NCI-H2081 (cell line): Measurements from ENCODE around the gene CACNG7.

ENCODE experiments used
- DNase-seq, 2 experiments: peaks; one replicate each; lab custom pipeline; 2025; lab: John Stamatoyannopoulos, UW

The CACNG7 gene

GRCh38 chr19:53878776-53879139 is 30.3 kb upstream of the CACNG7 start:
- no peak for DNase-seq

DNA sequence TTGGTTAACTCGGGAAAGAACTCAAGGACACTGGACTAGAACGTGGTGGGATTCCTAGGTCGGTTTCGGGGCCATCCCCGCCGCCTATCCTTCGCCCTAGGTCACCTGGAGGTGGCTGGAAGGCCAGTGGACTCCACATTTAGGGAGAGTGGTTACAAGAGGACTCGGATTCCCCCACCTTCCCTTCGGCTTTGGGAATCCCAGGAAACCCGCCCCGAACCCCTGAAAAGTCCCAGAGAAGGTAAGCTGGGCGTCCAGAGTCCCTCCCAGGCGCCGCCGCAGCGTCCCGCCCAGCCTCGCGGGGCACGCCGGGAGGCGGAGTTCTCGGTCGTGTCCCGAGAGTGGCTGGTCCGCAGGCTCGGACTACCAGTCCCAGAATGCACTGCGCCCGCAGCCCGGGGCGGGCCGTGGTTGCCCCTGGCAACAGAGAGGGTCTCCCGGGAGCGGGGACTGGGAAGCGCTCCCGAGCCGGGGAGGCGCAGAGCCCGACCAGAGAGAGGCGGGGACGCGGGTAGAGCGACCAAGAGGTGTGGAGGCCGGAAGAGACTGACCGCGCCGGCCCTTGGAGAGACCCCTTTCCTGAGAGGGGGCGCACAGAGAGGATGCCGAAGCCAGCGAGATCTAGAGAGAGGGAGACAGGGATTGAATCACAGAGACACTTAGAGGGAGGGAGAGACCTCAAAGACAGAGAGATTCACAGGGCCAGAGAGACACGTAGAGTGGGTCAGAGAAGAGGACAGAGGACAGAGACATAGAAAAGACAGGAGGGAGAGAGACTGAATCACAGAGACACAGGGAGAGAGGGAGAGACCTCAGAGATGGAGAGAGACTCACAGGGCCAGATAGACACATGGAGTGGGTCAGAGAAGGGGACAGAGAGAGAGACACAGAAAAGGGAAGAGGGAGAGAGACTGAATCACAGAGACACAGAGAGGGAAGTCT is 29.7 kb upstream of the CACNG7 start:
- no peak for DNase-seq

GRCh38 chr19:53880711-53881481 is 28.2 kb upstream of the CACNG7 start:
- DNase-seq = no peak

GRCh38 chr19:53881482-53882390 is 27.3 kb upstream of the CACNG7 start, which contains the start of gene PRKCG:
TSS of gene PRKCG (plus strand) at chr19:53882197. CDS start at chr19:53882495, 298 bp downstream.
- DNase-seq = no peak

GRCh38 chr19:53882391-53883050 is 26.6 kb upstream of the CACNG7 start:
- no peak for DNase-seq

DNA sequence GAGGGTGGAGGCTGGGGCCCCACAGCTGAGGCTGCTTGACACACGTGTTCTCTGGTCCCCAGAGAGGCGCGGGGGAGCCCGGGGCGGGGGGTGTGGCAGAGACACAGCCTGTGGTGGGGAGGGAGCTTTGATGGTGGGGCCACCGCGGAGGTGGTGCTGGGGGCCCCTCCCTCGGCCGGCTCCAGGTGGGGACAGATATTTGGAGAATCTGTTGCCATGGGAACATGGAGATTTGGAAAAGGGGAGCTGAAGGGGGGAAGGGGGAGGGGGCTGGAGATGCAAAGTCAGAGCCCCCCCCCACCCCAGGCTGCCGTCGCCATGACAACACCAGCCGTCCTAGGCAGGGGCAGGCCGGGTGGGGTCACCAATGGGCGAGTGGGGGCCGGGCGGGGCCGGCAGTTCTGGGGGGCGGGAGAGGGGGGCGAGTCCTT is 25.8 kb upstream of the CACNG7 start:
- no peak for DNase-seq

DNA sequence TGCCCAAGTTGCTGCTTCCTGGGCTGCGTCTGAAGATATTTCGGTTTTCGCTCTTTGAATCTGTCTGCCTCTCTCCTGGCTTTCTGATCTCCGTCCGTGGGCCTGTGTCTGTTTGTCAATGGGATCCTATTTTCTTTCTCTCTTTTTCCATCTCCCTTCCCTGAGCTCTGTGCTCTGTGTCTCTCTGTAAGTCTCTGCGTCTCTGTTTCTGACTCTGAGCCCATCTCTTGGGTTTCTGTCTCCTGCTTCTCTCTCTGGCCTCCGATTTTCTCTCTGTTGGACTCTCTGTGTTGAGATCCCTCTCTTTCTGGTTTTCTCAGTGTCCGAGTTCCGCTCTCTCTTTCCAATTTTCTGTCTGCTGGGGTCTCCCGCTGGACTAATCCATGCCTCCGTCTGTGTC is 25.3 kb upstream of the CACNG7 start:
- DNase-seq = no peak

DNA sequence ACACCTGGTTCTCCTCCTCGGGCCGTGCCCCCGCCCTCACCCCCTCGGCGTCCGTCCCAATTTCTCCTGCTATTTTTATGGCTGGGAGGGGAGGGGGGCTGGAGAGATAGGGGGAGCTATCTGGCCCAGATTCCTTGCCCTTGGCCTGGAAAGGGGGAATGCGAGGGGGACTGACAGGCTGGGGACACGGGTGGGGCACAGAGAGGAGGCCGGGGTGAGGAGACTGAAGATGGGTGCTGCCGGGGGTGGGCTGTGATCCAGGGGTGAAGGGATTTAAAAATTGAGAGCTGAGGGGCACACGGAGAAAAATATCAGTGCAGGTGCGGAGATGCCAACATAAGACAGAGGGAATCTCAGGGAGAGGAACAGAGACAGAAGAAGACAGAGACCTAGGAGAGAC is 24.8 kb upstream of the CACNG7 start:
- DNase-seq = no peak

DNA sequence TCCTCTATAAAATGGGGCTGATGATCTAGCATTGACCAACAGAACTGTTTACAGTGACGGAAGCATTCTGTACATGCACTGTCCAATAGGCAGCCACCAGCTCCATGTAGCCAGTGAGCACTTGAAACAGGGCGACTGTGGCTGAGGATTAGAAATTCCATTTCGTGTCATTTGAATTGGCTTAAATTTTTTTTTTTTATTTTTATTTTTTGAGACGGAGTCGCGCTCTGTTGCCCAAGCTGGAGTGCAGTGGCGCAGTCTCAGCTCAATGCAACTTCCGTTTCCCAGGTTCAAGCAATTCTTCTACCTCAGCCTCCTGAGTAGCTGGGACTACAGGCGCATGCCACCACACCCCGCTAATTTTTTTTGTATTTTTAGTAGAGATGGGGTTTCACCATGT is 24.0 kb upstream of the CACNG7 start:
- no peak for DNase-seq

GRCh38 chr19:53892301-53892980 is 16.6 kb upstream of the CACNG7 start:
- no peak for DNase-seq

DNA sequence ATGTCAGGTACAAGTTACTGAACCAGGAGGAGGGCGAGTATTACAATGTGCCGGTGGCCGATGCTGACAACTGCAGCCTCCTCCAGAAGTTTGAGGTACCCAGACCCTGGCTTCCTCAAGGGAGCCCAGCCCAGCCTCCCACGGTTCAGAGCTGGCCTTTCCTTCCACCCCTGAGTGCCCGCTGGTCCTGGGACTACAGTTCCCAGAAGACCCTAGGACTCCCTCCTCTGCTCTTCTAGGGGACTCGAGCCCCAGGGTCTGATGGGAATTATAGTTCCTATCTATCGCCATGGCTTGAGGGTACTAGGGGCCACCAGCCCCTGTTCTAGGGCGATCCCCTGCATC is 16.1 kb upstream of the CACNG7 start:
- no peak for DNase-seq

GRCh38 chr19:53894707-53895106 is 14.4 kb upstream of the CACNG7 start:
- no peak for DNase-seq

DNA sequence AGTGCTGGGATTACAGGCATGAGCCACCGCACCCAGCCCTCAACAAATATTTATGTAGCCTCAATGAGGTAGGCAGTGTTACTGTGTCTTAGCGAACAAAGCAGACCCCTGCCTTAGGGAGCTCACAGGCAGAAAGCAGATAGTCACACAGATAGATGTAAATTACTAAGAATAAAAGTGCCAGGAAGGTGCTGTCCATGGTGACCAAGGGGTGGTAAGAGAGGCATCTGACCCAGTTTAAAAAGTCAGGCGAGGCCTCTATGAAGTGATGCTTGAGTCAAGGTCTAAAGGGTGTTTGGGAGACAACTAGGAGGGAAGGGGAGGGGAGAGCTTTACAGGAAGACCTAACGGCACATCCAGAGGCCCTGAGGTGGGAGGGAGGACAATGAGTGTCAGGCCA is 12.4 kb upstream of the CACNG7 start:
- no peak for DNase-seq

GRCh38 chr19:53897459-53897858 is 11.6 kb upstream of the CACNG7 start:
- no peak for DNase-seq

- DNase-seq = no peak
Measured at GRCh38 chr19:53898166-53898565, 10.9 kb upstream of the CACNG7 start.

- no peak for DNase-seq
Measured at GRCh38 chr19:53898636-53899341, 10.3 kb upstream of the CACNG7 start.

DNA sequence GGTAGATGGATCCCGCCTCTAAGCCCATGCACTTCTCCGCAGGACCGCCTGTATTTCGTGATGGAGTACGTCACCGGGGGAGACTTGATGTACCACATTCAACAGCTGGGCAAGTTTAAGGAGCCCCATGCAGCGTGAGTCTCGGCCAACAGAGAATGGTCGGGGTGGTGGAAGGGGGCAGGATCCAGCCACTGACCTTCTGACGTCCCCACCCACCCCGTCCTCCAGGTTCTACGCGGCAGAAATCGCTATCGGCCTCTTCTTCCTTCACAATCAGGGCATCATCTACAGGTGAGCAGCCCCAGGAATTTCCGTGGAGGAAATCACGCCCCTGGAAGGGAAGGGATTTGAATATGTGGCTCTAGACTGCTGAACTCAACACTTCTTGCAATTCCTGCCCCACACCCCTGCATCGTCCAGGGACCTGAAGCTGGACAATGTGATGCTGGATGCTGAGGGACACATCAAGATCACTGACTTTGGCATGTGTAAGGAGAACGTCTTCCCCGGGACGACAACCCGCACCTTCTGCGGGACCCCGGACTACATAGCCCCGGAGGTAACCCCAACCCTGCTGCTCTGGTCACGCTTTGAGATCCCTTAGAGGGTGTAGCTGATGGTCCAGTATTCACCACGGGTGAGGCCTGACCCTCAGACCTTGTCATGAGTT is 8.8 kb upstream of the CACNG7 start:
- no peak for DNase-seq

- DNase-seq = no peak
Measured at GRCh38 chr19:53903055-53903680, 5.9 kb upstream of the CACNG7 start.

DNA sequence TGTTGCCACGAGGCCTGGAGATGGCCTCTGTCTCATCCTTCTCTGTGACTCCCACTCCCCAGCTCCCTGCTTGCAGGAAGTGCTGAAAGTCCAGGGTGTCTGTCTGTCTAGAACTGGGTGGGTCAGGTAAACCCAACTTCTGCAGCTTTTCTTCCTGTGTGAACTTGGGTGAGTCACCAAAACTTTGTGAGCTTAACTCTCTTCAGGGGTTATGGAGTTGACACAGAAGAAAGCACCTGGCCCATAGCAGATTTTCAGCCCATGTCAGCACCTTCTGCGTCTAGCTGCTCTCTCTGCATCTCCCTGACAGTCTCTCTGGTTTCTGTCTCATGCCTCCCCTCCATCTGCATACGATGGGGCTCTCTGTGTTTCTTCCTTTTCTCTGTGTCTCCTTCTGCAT is 4.2 kb upstream of the CACNG7 start:
- no peak for DNase-seq
